ENCODE results near the gene EXOC2. TPM values are rescaled to one million over a fixed set of nuclear protein-coding genes. Genes with fewer than 3 reads are reported as not detected.

Gene EXOC2
- total RNA-seq, 1 donor from 2014 or later: 27.2 TPM

- ATAC-seq (no peak), DNase-seq (ENCODE audit: low spot score) (peak; percentile 32)
- intact Hi-C loops (cut with DNase I): no loop called here
These were observed 246.2 kb downstream of the EXOC2 start for GRCh38 chr6:446418-447366.

GRCh38 chr6:445571-446417, 247.1 kb downstream of the EXOC2 start:
- intact Hi-C loops (cut with DNase I): no loop called here
- DNase-seq (ENCODE audit: low spot score) (no peak), ATAC-seq (no peak)

DNA sequence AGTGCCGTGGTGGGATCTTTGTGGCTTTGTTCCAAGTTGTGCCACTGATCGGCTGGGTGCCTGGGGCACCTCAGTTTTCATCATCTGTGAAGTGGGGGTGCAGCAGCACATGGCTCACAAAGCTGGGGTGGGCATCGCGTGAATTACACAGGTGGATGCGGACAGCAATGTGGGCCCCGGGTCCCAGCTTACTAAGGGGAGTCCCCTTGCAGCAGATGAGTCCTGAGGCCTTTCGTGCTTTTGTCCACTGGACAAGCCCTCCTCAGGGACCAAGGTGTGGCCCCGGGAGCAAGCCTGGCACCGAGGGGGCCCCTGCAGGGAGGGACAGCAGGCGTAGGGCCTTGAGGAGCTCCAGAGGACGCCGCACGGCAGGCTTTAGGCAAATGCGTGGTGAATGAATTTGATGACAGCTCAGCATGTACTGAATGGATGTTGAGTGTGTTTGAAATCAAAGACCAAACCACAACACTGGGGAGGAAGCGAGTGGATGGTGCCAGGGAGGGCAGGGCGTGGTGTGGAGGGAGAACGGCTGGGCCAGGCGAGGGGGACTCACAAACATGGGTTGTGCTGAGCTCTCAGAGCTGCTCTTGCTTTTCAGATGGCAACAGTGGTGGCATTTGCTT, 248.2 kb downstream of the EXOC2 start:
- intact Hi-C loops (cut with DNase I): no loop called here
- no peak for DNase-seq (ENCODE audit: low spot score)
- no peak for ATAC-seq

GRCh38 chr6:443621-444159, 249.2 kb downstream of the EXOC2 start:
- ATAC-seq: no peak
- intact Hi-C loops (cut with DNase I): no loop called here
- no peak for DNase-seq (ENCODE audit: low spot score)

- intact Hi-C loops (cut with DNase I): no loop called here
- no peak for DNase-seq (ENCODE audit: low spot score)
- ATAC-seq: no peak
These were observed 251.6 kb downstream of the EXOC2 start for GRCh38 chr6:441126-441920.

- ATAC-seq (peak; percentile 70), DNase-seq (ENCODE audit: low spot score) (no peak)
- intact Hi-C loops (cut with DNase I): no loop called here
These were observed 253.2 kb downstream of the EXOC2 start for GRCh38 chr6:439641-440167.

- intact Hi-C loops (cut with DNase I): no loop called here
- ATAC-seq: no peak
These were observed 254.2 kb downstream of the EXOC2 start for GRCh38 chr6:438634-439170.

DNA sequence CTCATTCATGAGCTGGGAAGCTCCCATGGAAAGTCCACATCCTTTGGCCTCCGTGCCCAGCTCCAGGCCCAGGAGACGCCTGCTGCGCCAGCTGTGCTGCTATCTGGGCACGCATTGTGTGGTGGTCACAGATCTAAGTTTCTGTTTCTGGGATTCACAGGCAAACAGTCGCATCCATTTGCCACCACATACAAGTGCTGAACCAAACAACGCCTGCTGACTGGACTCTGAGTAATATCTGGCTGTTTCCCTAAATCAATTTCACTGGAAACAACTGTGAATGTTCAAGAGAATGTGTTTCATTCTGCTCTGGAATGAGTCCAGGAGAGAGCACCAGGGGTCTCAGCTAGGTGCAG, 255.9 kb downstream of the EXOC2 start:
- intact Hi-C loops (cut with DNase I): no loop called here
- ATAC-seq (peak; percentile 11), DNase-seq (ENCODE audit: low spot score) (no peak)

More at GRCh38 chr6:438634-439170, 254.2 kb downstream of the EXOC2 start:
- DNase-seq (ENCODE audit: low spot score): no peak

- intact Hi-C loops (cut with DNase I): no loop called here
- DNase-seq (ENCODE audit: low spot score) (peak; percentile 76), ATAC-seq (peak; percentile 90)
These were observed 256.5 kb downstream of the EXOC2 start for GRCh38 chr6:436308-437036.

DNA sequence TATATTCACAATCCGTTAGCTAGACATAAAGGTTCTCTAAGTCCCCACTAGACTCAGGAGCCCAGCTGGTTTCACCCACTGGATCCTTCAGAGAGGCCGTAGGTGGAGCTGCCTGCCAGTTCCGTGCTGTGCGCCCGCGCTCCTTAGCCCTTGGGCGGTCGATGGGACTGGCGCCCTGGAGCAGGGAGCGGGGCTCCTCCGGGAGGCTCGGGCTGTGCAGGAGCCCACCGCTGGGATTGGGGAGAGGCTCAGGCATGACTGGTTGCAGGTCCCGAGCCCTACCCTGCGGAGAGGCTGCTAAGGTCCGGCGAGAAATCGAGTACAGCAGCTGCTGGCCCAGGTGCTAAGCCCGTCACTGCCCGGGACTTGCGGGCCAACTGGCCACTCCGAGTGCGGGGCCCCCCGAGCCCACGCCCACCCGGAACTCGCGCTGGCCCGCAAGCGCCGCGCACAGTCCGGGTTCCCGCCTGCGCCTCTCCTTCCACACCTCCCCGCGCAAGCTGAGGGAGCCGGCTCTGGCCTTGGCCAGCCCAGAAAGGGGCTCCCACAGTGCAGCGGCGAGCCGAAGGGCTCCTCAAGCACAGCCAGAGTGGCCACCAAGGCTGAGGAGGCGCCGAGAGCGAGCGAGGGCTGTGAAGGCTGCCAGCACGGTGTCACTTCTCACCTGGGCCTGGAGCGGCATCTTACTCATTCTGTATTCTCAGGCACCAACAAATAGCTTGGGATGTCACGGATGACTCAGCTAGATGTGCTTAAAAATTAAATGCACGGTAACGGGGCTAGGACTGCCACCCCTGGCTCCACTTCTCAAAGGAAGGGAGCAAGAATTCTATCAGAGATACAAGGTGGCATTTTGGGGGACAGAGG, 257.3 kb downstream of the EXOC2 start:
- intact Hi-C loops (cut with DNase I): no loop called here
- DNase-seq (ENCODE audit: low spot score): no peak
- no peak for ATAC-seq

Other genes starting within 250 kb of the EXOC2 start
- gene HUS1B, start 36.0 kb downstream of the EXOC2 start, total RNA-seq: 2.0 TPM